HCT116 (cell line): ENCODE measurements around the gene MPV17L2. TPM values are rescaled to one million over a fixed set of nuclear protein-coding genes. Genes with fewer than 3 reads are reported as not detected.

Experiments used
- ATAC-seq: fragments of 200-7000 bp; cut with Tn5 transposase; 2 replicates; pipeline ENCODE4 v1.9.1; 2020; ENCODE audit warnings: mild to moderate bottlenecking, moderate library complexity
- BruUV-seq: library from RNA; stranded (reverse); fragments of 400-500 nt; replicated peaks from 2 replicates; lab custom pipeline; 2021; lab: Mats Ljungman, UMichigan
- CTCF ChIA-PET: fragments of 300-600 bp; sonication (Branson Sonifier 250); formaldehyde crosslinking; loops from one replicate; lab custom pipeline; 2021; ENCODE audit warnings: antibody characterized with exemption; lab: Charles Lee
- POLR2A ChIA-PET: fragments of 300-600, 350-600 bp; sonication (Branson Sonifier 250); formaldehyde crosslinking; loops from one replicate; lab custom pipeline; 2021; ENCODE audit warnings: antibody characterized with exemption; lab: Charles Lee
- RAD21 ChIA-PET, 2 experiments: fragments of 300-600 bp; sonication (Branson Sonifier 250); formaldehyde crosslinking; loops; one replicate each; lab custom pipeline; 2023; ENCODE audit warnings: low total read pairs in 2 of 2; ENCODE audit not compliant: uncharacterized antibody in 2 of 2, unreplicated experiment in 2 of 2, low non-redundant PET in 1 of 2; lab: Charles Lee
- DNase-seq: peaks from one replicate; pipeline ENCODE4 v3.0.0-alpha.2; 2010; ENCODE audit warnings: low read depth, low spot score
- H2AFZ ChIP-seq: fragments of 200-600 bp; shearing (Covaris generic), sonication (generic); 2 replicates; pipeline ENCODE4 v1.6.1; 2017; ENCODE audit warnings: low read depth, mixed run types, mixed read lengths, antibody characterized with exemption, low read length; ENCODE audit not compliant: poor library complexity, severe bottlenecking
- H3K27ac ChIP-seq: 2 replicates; pipeline ENCODE4 v1.5.1; 2012; ENCODE audit warnings: low read depth, low read length
- H3K27me3 ChIP-seq: fragments of 200-600 bp; sonication (generic); 2 replicates; pipeline ENCODE4 v1.6.1; 2016; ENCODE audit warnings: mixed run types, low read length, mixed read lengths; ENCODE audit not compliant: insufficient read depth
- H3K36me3 ChIP-seq, 2 experiments: fragments of 200-500 bp in 1 of 2; fragments of 200-600 bp in 1 of 2; sonication (Bioruptor generic) in 1 of 2; sonication (generic) in 1 of 2; 2 replicates each; pipeline versions ENCODE4 v1.5.1 to v1.6.1; 2014 to 2016; ENCODE audit warnings: low read length in 2 of 2, inconsistent platforms in 1 of 2, mixed read lengths in 1 of 2, mixed run types in 1 of 2; ENCODE audit not compliant: insufficient read depth in 2 of 2, control insufficient read depth in 1 of 2
- H3K4me1 ChIP-seq, 2 experiments: fragments of 200-600 bp in 1 of 2; sonication (generic) in 1 of 2; 2 replicates each; pipeline versions ENCODE4 v1.5.1 to v1.6.1; 2012 to 2017; ENCODE audit warnings: low read length in 2 of 2, inconsistent platforms in 1 of 2, mild to moderate bottlenecking in 1 of 2, mixed read lengths in 1 of 2, mixed run types in 1 of 2, moderate library complexity in 1 of 2; ENCODE audit not compliant: insufficient read depth in 2 of 2, control insufficient read depth in 1 of 2
- H3K4me2 ChIP-seq: fragments of 200-600 bp; sonication (generic); 2 replicates; pipeline ENCODE4 v1.6.1; 2017; ENCODE audit warnings: mixed run types, low read length, mixed read lengths
- H3K4me3 ChIP-seq, 2 experiments: fragments of 200-600 bp in 1 of 2; sonication (generic) in 1 of 2; replicated peaks in 1 of 2; 2 replicates each; pipeline ENCODE4 v1.5.1; 2011 to 2016; ENCODE audit warnings: low read length in 2 of 2, control low read depth in 1 of 2, low read depth in 1 of 2, mild to moderate bottlenecking in 1 of 2, mixed read lengths in 1 of 2, mixed run types in 1 of 2
- H3K79me2 ChIP-seq: fragments of 200-600 bp; sonication (generic); 2 replicates; pipeline ENCODE4 v1.6.1; 2017; ENCODE audit warnings: mild to moderate bottlenecking, mixed run types, low read length, moderate library complexity, mixed read lengths; ENCODE audit not compliant: insufficient read depth
- H3K9ac ChIP-seq: fragments of 200-600 bp; sonication (generic); 2 replicates; pipeline ENCODE4 v1.6.1; 2016; ENCODE audit warnings: low read length, mixed read lengths
- H3K9me2 ChIP-seq: fragments of 200-600 bp; sonication (generic), shearing (Covaris generic); 2 replicates; pipeline ENCODE4 v1.6.1; 2017; ENCODE audit warnings: mixed run types, mild to moderate bottlenecking, moderate library complexity; ENCODE audit not compliant: insufficient read depth
- H3K9me3 ChIP-seq, 2 experiments: fragments of 200-500 bp in 1 of 2; fragments of 200-600 bp in 1 of 2; sonication (Bioruptor generic) in 1 of 2; sonication (generic) in 1 of 2; 2 replicates each; pipeline ENCODE4 v1.6.1; 2014 to 2017; ENCODE audit warnings: low read length in 2 of 2, mixed read lengths in 2 of 2, inconsistent platforms in 1 of 2, low read depth in 1 of 2, mild to moderate bottlenecking in 1 of 2, mixed run types in 1 of 2, moderate library complexity in 1 of 2; ENCODE audit not compliant: control insufficient read depth in 1 of 2, insufficient read depth in 1 of 2
- H4K20me1 ChIP-seq: fragments of 200-600 bp; sonication (generic), shearing (Covaris generic); 2 replicates; pipeline ENCODE4 v1.6.1; 2017; ENCODE audit warnings: mixed run types, mild to moderate bottlenecking, moderate library complexity; ENCODE audit not compliant: insufficient read depth
- ATF3 ChIP-seq: IDR thresholded peaks from 2 replicates; pipeline ENCODE4 v1.6.1; 2012
- MAX ChIP-seq: IDR thresholded peaks from 2 replicates; pipeline ENCODE4 v1.6.1; 2012
- POLR2A ChIP-seq: IDR thresholded peaks from 2 replicates; pipeline ENCODE4 v1.7.0; 2011; ENCODE audit warnings: borderline replicate concordance; ENCODE audit not compliant: insufficient read depth, insufficient read length; ENCODE audit errors: extremely low read depth
- POLR2AphosphoS5 ChIP-seq: IDR thresholded peaks from 2 replicates; pipeline ENCODE4 v1.6.1; 2011; ENCODE audit warnings: mild to moderate bottlenecking, low read depth, low read length, moderate library complexity
- SIN3A ChIP-seq: IDR thresholded peaks from 2 replicates; pipeline ENCODE4 v1.6.1; 2012; ENCODE audit warnings: low read depth
- ZFX ChIP-seq: fragments of 450-650 bp; IDR thresholded peaks from 2 replicates; pipeline ENCODE4 v1.6.1; 2017
- intact Hi-C: fragments of 100-400 bp; cut with micrococcal nuclease; formaldehyde crosslinking; loops from 2 replicates; pipeline ENCODE4 v1.10.0; 2022
- total RNA-seq: library from RNA; stranded (reverse); gene quantifications from one replicate; pipeline ENCODE4 v1.2.1, GENCODE V29; 2021; ENCODE audit not compliant: unreplicated experiment

Gene MPV17L2
- total RNA-seq, 1 experiment from 2014 or later, result 18.7 TPM

- H3K27me3 ChIP-seq, result no peaks in the 10 kb centered on the region
- TF ChIP-seq ATF3, result no peak
- peak; percentile 32 for TF ChIP-seq ZFX
- TF ChIP-seq POLR2AphosphoS5, result peak; percentile 42
- peak; percentile 52; the same call in 1 of the 2 replicates for TF ChIP-seq MAX
- POLR2A ChIA-PET, result interaction anchor here (1.1 kb wide), 1 partner anchor 95 kb away, joined by 3 read pairs; no protein-coding TSS in a partner anchor
- H3K4me1 ChIP-seq, result peaks cover 41 to 58% of the 10 kb centered on the region in 2 experiments
- DNase-seq, result peak; percentile 48
- peaks cover 38% of the 10 kb centered on the region for H3K79me2 ChIP-seq
- intact Hi-C loops, result loop anchor here (10.0 kb wide), 1 partner anchor 152 kb away; the partner anchor contains the start of gene ARRDC2
- CTCF ChIA-PET, result interaction anchor here (1.3 kb wide), 1 partner anchor 44 kb away, joined by 5 read pairs; no protein-coding TSS in a partner anchor
- peak overlapping the region; percentile 82 for H3K27ac ChIP-seq
- H3K36me3 ChIP-seq, result peaks cover 0 to 16% of the 10 kb centered on the region in 2 experiments; a peak in 1 of 4 replicates
- no peaks in the 10 kb centered on the region for H4K20me1 ChIP-seq
- peak overlapping the region; percentile 61 for H3K4me2 ChIP-seq
- H3K9me2 ChIP-seq, result no peaks in the 10 kb centered on the region
- RAD21 ChIA-PET, result no interaction called here
- H3K9me3 ChIP-seq, result no peaks in the 10 kb centered on the region
- no peak for ATAC-seq
- no peak overlapping the region for H3K4me3 ChIP-seq
- H3K9ac ChIP-seq, result peak overlapping the region; percentile 38; the same call in 1 of the 2 replicates
- BruUV-seq, result no TSS peak
- no peak overlapping the region for H2AFZ ChIP-seq
Observed at GRCh38 chr19:18156841-18157464, 36.1 kb upstream of the MPV17L2 start.

GRCh38 chr19:18157465-18158063 is 35.5 kb upstream of the MPV17L2 start:
- Histone ChIP-seq H4K20me1 (no peaks in the 10 kb centered on the region), H3K27ac (peak overlapping the region; percentile 82), H3K36me3 (peaks cover 4 to 22% of the 10 kb centered on the region in 2 experiments; a peak in 2 of 4 replicates), H3K27me3 (no peaks in the 10 kb centered on the region), H2AFZ (no peak overlapping the region), H3K4me2 (peak overlapping the region; percentile 61), H3K79me2 (peaks cover 38% of the 10 kb centered on the region), H3K9me3 (no peaks in the 10 kb centered on the region), H3K4me3 (no peak overlapping the region), H3K9ac (peak overlapping the region; percentile 38; the same call in 1 of the 2 replicates), H3K4me1 (peaks cover 41 to 56% of the 10 kb centered on the region in 2 experiments), H3K9me2 (no peaks in the 10 kb centered on the region)
- RAD21 ChIA-PET, result no interaction called here
- DNase-seq (no peak), ATAC-seq (no peak)
- TF ChIP-seq SIN3A, result no peak
- TF ChIP-seq MAX, result peak; percentile 2; the same call in 1 of the 2 replicates
- no peak for TF ChIP-seq POLR2A
- BruUV-seq, result no TSS peak
- POLR2A ChIA-PET, result interaction anchor here (1.1 kb wide), 1 partner anchor 94 kb away, joined by 3 read pairs; no protein-coding TSS in a partner anchor
- CTCF ChIA-PET, result interaction anchor here (0.6 to 1.3 kb wide), 4 partner anchors 44 to 220 kb away, joined by 3 to 5 read pairs (median 4); a partner anchor contains a TSS
- intact Hi-C loops, result loop anchor here (10.0 kb wide), 1 partner anchor 153 kb away; the partner anchor contains the start of gene ARRDC2
